GM12892 (cell line): ENCODE results near the gene TNRC6C.

Experiments used
- POLR2A ChIP-seq: IDR thresholded peaks from 2 replicates; pipeline ENCODE4 v1.6.1; 2011; ENCODE audit warnings: low read depth, low read length, control low read depth
- POLR2AphosphoS5 ChIP-seq: IDR thresholded peaks from 2 replicates; pipeline ENCODE4 v1.6.1; 2011; ENCODE audit warnings: low read depth, low read length, control low read depth
- TAF1 ChIP-seq: IDR thresholded peaks from 2 replicates; pipeline ENCODE4 v1.6.1; 2011; ENCODE audit warnings: low read depth, mild to moderate bottlenecking, control low read depth, low read length, borderline replicate concordance

DNA sequence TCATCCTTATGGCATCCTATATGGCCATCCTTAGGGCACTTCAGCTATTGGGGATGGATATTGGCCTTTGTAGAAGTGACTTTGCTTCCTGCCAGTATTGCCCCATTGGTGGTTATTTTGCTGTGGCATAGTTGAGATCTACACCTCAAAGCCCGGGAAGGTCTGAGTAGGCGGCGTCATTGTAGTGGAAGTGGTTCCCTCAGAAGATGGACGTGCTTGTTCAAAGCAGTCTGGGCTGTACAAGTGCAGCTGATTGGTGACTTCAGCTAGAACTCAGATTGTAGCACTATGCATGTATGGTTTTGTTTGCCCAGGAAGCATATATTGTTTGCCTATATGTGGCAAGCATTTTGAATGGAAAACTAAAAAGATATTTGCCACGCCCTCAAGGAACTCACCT lies 86.8 kb downstream of the TNRC6C start:
- TF ChIP-seq POLR2A, result no peak
- TF ChIP-seq TAF1, result no peak
- TF ChIP-seq POLR2AphosphoS5, result no peak
